C1 segment of cervical spinal cord (tissue), 14 donors: ENCODE data around the gene BCAS3.
A peak's percentile ranks its signal among the peaks of the same experiment; 100 is the strongest.
"Not testable (repeated sequence)": the region's sequence is repeated elsewhere in the genome, so short reads cannot be mapped to it uniquely, and the experiment has no call there.

ENCODE experiments used
- DNase-seq, 14 donors: peaks; one replicate each; lab custom pipeline; 2025; lab: John Stamatoyannopoulos, UW

Gene BCAS3

GRCh38 chr17:60792250-60792898 lies 114.7 kb downstream of the BCAS3 start:
- no peak for DNase-seq

- no peak for DNase-seq
Measured at GRCh38 chr17:60798576-60798975, 120.9 kb downstream of the BCAS3 start.

GRCh38 chr17:60802377-60802776 lies 124.7 kb downstream of the BCAS3 start:
- DNase-seq, result no peak

GRCh38 chr17:60803059-60803458 lies 125.4 kb downstream of the BCAS3 start:
- no peak for DNase-seq

- DNase-seq, result no peak
Measured at GRCh38 chr17:60804831-60805230, 127.2 kb downstream of the BCAS3 start.

- DNase-seq, result no peak
Measured at GRCh38 chr17:60809421-60809820, 131.8 kb downstream of the BCAS3 start.

GRCh38 chr17:60814941-60815340 lies 137.3 kb downstream of the BCAS3 start:
- not testable (repeated sequence) for DNase-seq

- no peak for DNase-seq
Measured at GRCh38 chr17:60817192-60817591, 139.5 kb downstream of the BCAS3 start.

- no peak for DNase-seq
Measured at GRCh38 chr17:60819447-60820130, 141.9 kb downstream of the BCAS3 start.

GRCh38 chr17:60823515-60823914 lies 145.9 kb downstream of the BCAS3 start:
- no peak for DNase-seq

- no peak for DNase-seq
Measured at GRCh38 chr17:60825351-60825750, 147.7 kb downstream of the BCAS3 start.

GRCh38 chr17:60827943-60828342 lies 150.3 kb downstream of the BCAS3 start:
- DNase-seq, result no peak

- no peak for DNase-seq
Measured at GRCh38 chr17:60832151-60832585, 154.5 kb downstream of the BCAS3 start.

- DNase-seq, result no peak
Measured at GRCh38 chr17:60832631-60833030, 155.0 kb downstream of the BCAS3 start.

- no peak for DNase-seq
Measured at GRCh38 chr17:60840456-60840855, 162.8 kb downstream of the BCAS3 start.

- DNase-seq, result no peak
Measured at GRCh38 chr17:60845012-60845411, 167.4 kb downstream of the BCAS3 start.

GRCh38 chr17:60846175-60846574 lies 168.5 kb downstream of the BCAS3 start:
- no peak for DNase-seq

- DNase-seq, result peak in 2 of 14 donors; percentile 0 to 16
Measured at GRCh38 chr17:60851181-60851580, 173.5 kb downstream of the BCAS3 start.

- peak in 2 of 14 donors; percentile 0 to 6 for DNase-seq
Measured at GRCh38 chr17:60857556-60858080, 180.0 kb downstream of the BCAS3 start.

- DNase-seq, result no peak
Measured at GRCh38 chr17:60862482-60862881, 184.8 kb downstream of the BCAS3 start.

GRCh38 chr17:60863892-60864707 lies 186.4 kb downstream of the BCAS3 start:
- no peak for DNase-seq

GRCh38 chr17:60864708-60865005 lies 187.0 kb downstream of the BCAS3 start:
- no peak for DNase-seq
